Osteocyte (in vitro differentiated cells): ENCODE results near the gene PABPN1L. TPM values are rescaled to one million over a fixed set of nuclear protein-coding genes. Genes with fewer than 3 reads are reported as not detected.

Experiments used
- DNase-seq: peaks from one replicate; pipeline ENCODE4 v3.0.0; 2021; ENCODE audit warnings: mixed read lengths; ENCODE audit not compliant: unreplicated experiment; ENCODE audit errors: extremely low spot score
- H3K27ac Mint-ChIP-seq: one replicate; pipeline ENCODE4 v1.8.0; 2021; ENCODE audit warnings: mild to moderate bottlenecking, mixed read lengths; ENCODE audit not compliant: unreplicated experiment
- H3K27me3 Mint-ChIP-seq: one replicate; pipeline ENCODE4 v1.8.0; 2021; ENCODE audit warnings: mixed read lengths; ENCODE audit not compliant: unreplicated experiment
- H3K36me3 Mint-ChIP-seq: one replicate; pipeline ENCODE4 v1.8.0; 2021; ENCODE audit warnings: mixed read lengths; ENCODE audit not compliant: unreplicated experiment
- H3K4me1 Mint-ChIP-seq: one replicate; pipeline ENCODE4 v1.8.0; 2021; ENCODE audit warnings: mixed read lengths; ENCODE audit not compliant: unreplicated experiment
- H3K4me3 Mint-ChIP-seq: one replicate; pipeline ENCODE4 v1.8.0; 2021; ENCODE audit warnings: mild to moderate bottlenecking, moderate library complexity, mixed read lengths; ENCODE audit not compliant: unreplicated experiment
- H3K9me3 Mint-ChIP-seq: one replicate; pipeline ENCODE4 v1.8.0; 2021; ENCODE audit warnings: mixed read lengths; ENCODE audit not compliant: unreplicated experiment
- long read RNA-seq: library from polyadenylated mRNA; unstranded; transcript quantifications from one replicate; pipeline ENCODE4 v2.0.0, GENCODE V29; 2021
- total RNA-seq: library from RNA; stranded (reverse); gene quantifications from 2 replicates; pipeline ENCODE4 v1.2.1, GENCODE V29; 2021
- TF ChIP-seq, protein P1 (sequence below): fragments of 200-600 bp; sonication (generic); IDR thresholded peaks from 2 replicates; pipeline ENCODE4 v1.5.0; 2021; ENCODE audit warnings: antibody characterized with exemption, mild to moderate bottlenecking, moderate library complexity

The PABPN1L gene, protein sequence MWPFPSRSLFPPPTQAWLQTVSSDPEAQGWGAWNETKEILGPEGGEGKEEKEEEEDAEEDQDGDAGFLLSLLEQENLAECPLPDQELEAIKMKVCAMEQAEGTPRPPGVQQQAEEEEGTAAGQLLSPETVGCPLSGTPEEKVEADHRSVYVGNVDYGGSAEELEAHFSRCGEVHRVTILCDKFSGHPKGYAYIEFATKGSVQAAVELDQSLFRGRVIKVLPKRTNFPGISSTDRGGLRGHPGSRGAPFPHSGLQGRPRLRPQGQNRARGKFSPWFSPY
- total RNA-seq, result not detected in 2 replicates
- long read RNA-seq, result 0 reads

DNA sequence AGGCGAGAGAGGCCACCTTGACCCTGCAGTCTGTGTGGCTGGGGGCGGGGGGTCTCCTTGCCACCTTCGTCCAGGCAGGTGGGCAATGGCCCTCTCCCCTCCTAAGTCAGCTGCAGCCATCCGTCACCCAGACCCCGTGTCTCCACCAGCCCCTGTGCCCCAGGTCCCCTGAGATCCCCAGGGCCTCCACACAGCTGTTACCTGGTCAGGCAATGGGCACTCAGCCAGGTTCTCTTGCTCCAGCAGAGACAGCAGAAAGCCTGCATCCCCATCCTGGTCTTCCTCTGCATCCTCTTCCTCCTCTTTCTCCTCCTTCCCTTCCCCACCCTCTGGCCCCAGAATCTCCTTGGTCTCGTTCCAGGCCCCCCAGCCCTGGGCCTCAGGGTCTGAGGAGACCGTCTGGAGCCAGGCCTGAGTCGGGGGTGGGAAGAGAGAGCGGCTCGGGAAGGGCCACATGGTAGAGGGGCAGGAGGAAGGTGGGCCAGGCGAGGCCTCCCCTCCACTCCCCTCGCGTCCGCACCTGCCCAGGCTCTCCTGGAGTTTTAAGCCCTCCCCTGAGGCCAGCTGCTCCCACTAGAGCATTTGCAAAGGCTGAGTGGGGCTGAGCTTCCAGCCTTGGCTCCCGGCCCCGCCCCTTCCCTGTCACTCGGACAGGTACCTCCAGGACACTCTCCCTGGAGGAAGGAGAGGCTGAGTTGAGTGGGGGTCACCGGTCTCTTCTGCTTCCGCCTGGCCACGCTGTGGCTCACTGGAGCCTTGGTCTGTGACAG, at the start of gene PABPN1L:
Gene PABPN1L (minus strand): TSS at position 510 of the 770 bp plus-strand sequence. CDS start 54 bp downstream, at position 456.
- Mint-ChIP-seq H3K36me3 (peaks cover 5% of the 10 kb centered on the region), H3K27ac (no peak within 1 kb of the TSS), H3K27me3 (peaks cover 12% of the 10 kb centered on the region), H3K4me3 (no peak within 1 kb of the TSS), H3K9me3 (no peaks in the 10 kb centered on the region), H3K4me1 (no peaks in the 10 kb centered on the region)
- no peak for DNase-seq
- TF ChIP-seq, protein P1, sequence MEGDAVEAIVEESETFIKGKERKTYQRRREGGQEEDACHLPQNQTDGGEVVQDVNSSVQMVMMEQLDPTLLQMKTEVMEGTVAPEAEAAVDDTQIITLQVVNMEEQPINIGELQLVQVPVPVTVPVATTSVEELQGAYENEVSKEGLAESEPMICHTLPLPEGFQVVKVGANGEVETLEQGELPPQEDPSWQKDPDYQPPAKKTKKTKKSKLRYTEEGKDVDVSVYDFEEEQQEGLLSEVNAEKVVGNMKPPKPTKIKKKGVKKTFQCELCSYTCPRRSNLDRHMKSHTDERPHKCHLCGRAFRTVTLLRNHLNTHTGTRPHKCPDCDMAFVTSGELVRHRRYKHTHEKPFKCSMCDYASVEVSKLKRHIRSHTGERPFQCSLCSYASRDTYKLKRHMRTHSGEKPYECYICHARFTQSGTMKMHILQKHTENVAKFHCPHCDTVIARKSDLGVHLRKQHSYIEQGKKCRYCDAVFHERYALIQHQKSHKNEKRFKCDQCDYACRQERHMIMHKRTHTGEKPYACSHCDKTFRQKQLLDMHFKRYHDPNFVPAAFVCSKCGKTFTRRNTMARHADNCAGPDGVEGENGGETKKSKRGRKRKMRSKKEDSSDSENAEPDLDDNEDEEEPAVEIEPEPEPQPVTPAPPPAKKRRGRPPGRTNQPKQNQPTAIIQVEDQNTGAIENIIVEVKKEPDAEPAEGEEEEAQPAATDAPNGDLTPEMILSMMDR, result no peak

DNA sequence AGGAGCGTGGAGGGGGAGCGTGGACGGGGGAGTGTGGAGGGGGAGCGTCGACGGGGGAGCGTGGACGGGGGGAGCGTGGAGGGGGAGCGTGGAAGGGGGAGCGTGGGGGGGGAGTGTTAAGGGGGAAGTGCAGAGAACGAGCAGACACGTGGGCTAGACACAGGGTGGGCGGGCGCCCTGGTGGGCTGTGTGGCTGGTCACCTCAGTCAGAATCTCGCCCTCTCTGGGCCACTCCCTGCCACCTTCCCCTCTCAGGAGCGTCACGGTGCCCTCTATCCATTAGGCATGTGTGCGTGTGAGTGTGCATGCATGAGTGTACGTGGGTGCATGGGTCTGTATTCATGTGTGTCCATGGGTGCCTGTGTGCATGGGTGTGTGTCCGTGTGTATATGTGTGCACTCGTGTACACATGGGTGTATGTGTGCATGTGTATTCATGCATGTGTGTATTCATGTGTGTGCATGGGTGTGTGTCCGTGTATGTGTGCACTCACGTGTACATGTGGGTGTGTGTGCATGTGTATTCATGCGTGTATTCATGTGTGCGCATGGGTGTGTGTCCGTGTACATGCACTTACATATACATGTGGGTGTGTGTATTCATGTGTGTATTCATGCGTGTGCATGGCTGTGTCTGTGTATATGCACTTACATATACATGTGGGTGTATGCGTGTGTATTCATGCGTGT, 49.3 kb upstream of the PABPN1L start:
- no peak for DNase-seq
- H3K36me3 Mint-ChIP-seq, result no peaks in the 10 kb centered on the region
- H3K27ac Mint-ChIP-seq, result no peak overlapping the region
- no peak overlapping the region for H3K4me3 Mint-ChIP-seq
- TF ChIP-seq, protein P1, result no peak
- H3K4me1 Mint-ChIP-seq, result peaks cover 31% of the 10 kb centered on the region
- H3K27me3 Mint-ChIP-seq, result peaks cover 3% of the 10 kb centered on the region
- no peaks in the 10 kb centered on the region for H3K9me3 Mint-ChIP-seq

DNA sequence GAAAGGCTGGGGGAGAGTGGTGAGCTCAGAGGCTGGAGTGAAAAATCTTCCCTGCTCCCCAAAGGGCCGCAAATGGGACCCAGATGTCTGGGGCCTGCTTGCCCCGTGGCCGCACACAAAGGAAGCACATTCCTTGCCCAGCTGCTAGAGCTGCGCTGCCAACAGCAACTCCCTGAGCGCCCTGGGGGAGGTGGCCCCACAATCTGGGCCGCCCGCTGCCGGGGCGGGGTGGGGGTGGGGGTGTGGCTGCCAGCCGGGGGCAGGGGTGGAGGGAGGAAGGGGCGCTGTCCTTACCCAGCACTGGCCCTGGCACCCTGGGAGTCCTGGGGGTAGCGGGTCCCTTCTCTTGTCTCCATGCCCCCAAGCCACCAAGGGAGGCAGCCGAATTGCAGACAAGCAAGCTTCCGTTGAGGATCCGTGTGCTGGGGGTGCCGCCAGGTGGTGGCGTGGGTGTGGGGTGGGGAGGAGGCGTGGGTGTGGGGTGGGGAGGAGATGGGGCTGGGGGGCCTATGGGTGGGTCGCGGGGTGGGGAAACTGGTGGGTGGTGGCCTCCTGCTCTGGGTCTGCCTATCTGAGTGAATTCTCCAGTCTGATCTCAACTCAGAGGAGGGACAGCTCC, 48.4 kb upstream of the PABPN1L start:
- TF ChIP-seq, protein P1, result no peak
- peak overlapping the region; percentile 47 for H3K27ac Mint-ChIP-seq
- DNase-seq, result no peak

DNA sequence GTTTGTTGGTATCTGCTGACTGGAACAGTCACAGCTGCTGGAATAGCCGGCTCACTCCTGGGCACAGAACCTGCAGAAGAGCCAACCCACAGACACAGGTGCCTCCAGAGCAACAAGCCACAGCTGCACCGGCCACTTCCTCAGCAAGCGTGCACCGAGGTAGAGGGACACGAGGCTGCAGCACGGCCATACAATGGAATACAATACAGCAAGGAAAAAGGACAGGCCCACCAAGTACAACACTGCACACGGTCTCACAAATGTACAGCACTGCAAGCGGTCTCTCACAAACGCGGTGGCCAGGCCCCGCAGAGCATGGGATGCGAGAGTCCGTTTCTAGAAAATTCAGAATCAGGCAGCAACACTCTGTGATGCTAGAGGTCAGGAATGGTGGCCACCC, 47.4 kb upstream of the PABPN1L start:
- TF ChIP-seq, protein P1, result no peak
- peaks cover 28% of the 10 kb centered on the region for H3K4me1 Mint-ChIP-seq
- no peaks in the 10 kb centered on the region for H3K36me3 Mint-ChIP-seq
- no peaks in the 10 kb centered on the region for H3K9me3 Mint-ChIP-seq
- peaks cover 10% of the 10 kb centered on the region for H3K27me3 Mint-ChIP-seq
- H3K4me3 Mint-ChIP-seq, result no peak overlapping the region
- H3K27ac Mint-ChIP-seq, result no peak overlapping the region
- DNase-seq, result no peak

More for the DNA sequence above, 48.4 kb upstream of the PABPN1L start:
- Mint-ChIP-seq H3K4me3 (no peak overlapping the region), H3K36me3 (no peaks in the 10 kb centered on the region), H3K9me3 (no peaks in the 10 kb centered on the region), H3K27me3 (peaks cover 10% of the 10 kb centered on the region), H3K4me1 (peaks cover 31% of the 10 kb centered on the region)
